GM23338 (cell line): ENCODE results near the gene SPARC. TPM values are rescaled to one million over a fixed set of nuclear protein-coding genes. Genes with fewer than 3 reads are reported as not detected.

Experiments used
- ATAC-seq: fragments of 200-7000 bp; cut with Tn5 transposase; 3 replicates; pipeline ENCODE4 v1.9.1; 2020
- DNase-seq: peaks from one replicate; pipeline ENCODE4 v3.0.0-alpha.2; 2015; ENCODE audit warnings: low spot score
- H2AFZ ChIP-seq: fragments of 200-600 bp; sonication (generic); 2 replicates; pipeline ENCODE4 v1.8.0; 2016; ENCODE audit warnings: antibody characterized with exemption, mild to moderate bottlenecking, moderate library complexity
- H3F3A ChIP-seq: fragments of 200-600 bp; sonication (generic); replicated peaks from 2 replicates; pipeline ENCODE4 v1.8.0; 2017; ENCODE audit warnings: antibody characterized with exemption, mixed run types, low read depth
- H3K27ac ChIP-seq: fragments of 200-600 bp; sonication (generic); 2 replicates; pipeline ENCODE4 v1.6.1; 2016; ENCODE audit warnings: low read depth
- H3K27me3 ChIP-seq: fragments of 200-600 bp; sonication (generic); 2 replicates; pipeline ENCODE4 v1.8.0; 2016; ENCODE audit warnings: mild to moderate bottlenecking, mixed run types, moderate library complexity; ENCODE audit not compliant: insufficient read depth
- H3K36me3 ChIP-seq: fragments of 200-600 bp; sonication (generic); 2 replicates; pipeline ENCODE4 v1.8.0; 2016; ENCODE audit warnings: mild to moderate bottlenecking; ENCODE audit not compliant: insufficient read depth
- H3K4me1 ChIP-seq: fragments of 200-600 bp; sonication (generic); 2 replicates; pipeline ENCODE4 v1.8.0; 2016; ENCODE audit warnings: mild to moderate bottlenecking, moderate library complexity; ENCODE audit not compliant: insufficient read depth
- H3K4me2 ChIP-seq: fragments of 200-600 bp; sonication (generic); 2 replicates; pipeline ENCODE4 v1.7.1; 2017; ENCODE audit warnings: mixed run types
- H3K4me3 ChIP-seq: fragments of 200-600 bp; sonication (generic); 2 replicates; pipeline ENCODE4 v1.6.1; 2016; ENCODE audit warnings: mixed run types
- H3K79me2 ChIP-seq: fragments of 200-600 bp; sonication (generic); replicated peaks from 2 replicates; pipeline ENCODE4 v1.8.0; 2017; ENCODE audit warnings: mild to moderate bottlenecking; ENCODE audit not compliant: insufficient read depth
- H3K9me2 ChIP-seq: fragments of 200-600 bp; sonication (generic); 2 replicates; pipeline ENCODE4 v1.8.0; 2017; ENCODE audit not compliant: insufficient read depth
- H4K20me1 ChIP-seq: fragments of 200-600 bp; sonication (generic); replicated peaks from 2 replicates; pipeline ENCODE4 v1.8.0; 2017; ENCODE audit warnings: mild to moderate bottlenecking; ENCODE audit not compliant: insufficient read depth
- H3K27ac Mint-ChIP-seq: 2 replicates; pipeline ENCODE4 v1.8.0; 2020; ENCODE audit warnings: inconsistent platforms, mild to moderate bottlenecking, moderate library complexity, mixed read lengths
- H3K27me3 Mint-ChIP-seq: 3 replicates; pipeline ENCODE4 v1.8.0; 2022; ENCODE audit warnings: low read depth, mild to moderate bottlenecking, moderate library complexity, mixed read lengths, inconsistent platforms; ENCODE audit not compliant: insufficient read depth, poor library complexity
- H3K36me3 Mint-ChIP-seq: 3 replicates; pipeline ENCODE4 v1.8.0; 2021; ENCODE audit warnings: low read depth, mild to moderate bottlenecking, inconsistent platforms, moderate library complexity, mixed read lengths
- H3K4me1 Mint-ChIP-seq: 3 replicates; pipeline ENCODE4 v1.8.0; 2020; ENCODE audit warnings: mild to moderate bottlenecking, inconsistent platforms, mixed read lengths
- H3K4me3 Mint-ChIP-seq: 3 replicates; pipeline ENCODE4 v1.8.0; 2021; ENCODE audit warnings: moderate library complexity, mild to moderate bottlenecking, inconsistent platforms, mixed read lengths
- H3K9me3 Mint-ChIP-seq: 3 replicates; pipeline ENCODE4 v1.8.0; 2020; ENCODE audit warnings: moderate library complexity, mild to moderate bottlenecking, inconsistent platforms, mixed read lengths
- CREB1 ChIP-seq: fragments of 250-450 bp; sonication (Bioruptor Pico); IDR thresholded peaks from 2 replicates; pipeline ENCODE4 v1.5.0; 2020; ENCODE audit warnings: low read depth, mild to moderate bottlenecking, moderate library complexity
- CTCF ChIP-seq, 2 experiments: fragments of 200-600 bp in 1 of 2; sonication (generic) in 1 of 2; conservative IDR thresholded peaks; 2 replicates each; pipeline versions ENCODE4 v1.5.1 to v1.6.1; 2016 to 2017; ENCODE audit warnings: antibody characterized with exemption in 2 of 2, low read depth in 2 of 2, mild to moderate bottlenecking in 2 of 2, moderate library complexity in 1 of 2
- ETS1 ChIP-seq: IDR thresholded peaks from 2 replicates; pipeline ENCODE4 v1.6.1; 2016; ENCODE audit warnings: antibody characterized with exemption
- EZH2 ChIP-seq: fragments of 200-600 bp; sonication (generic); IDR thresholded peaks from one replicate; pipeline ENCODE4 v1.8.0; 2017; ENCODE audit warnings: antibody characterized with exemption, mild to moderate bottlenecking, low read depth; ENCODE audit not compliant: unreplicated experiment
- EZH2phosphoT487 ChIP-seq: fragments of 200-600 bp; sonication (generic); IDR thresholded peaks from one replicate; pipeline ENCODE4 v1.8.1; 2018; ENCODE audit warnings: antibody characterized with exemption; ENCODE audit not compliant: unreplicated experiment
- JUNB ChIP-seq: IDR thresholded peaks from one replicate; pipeline ENCODE4 v1.6.1; 2016; ENCODE audit warnings: antibody characterized with exemption; ENCODE audit not compliant: unreplicated experiment
- NANOG ChIP-seq: IDR thresholded peaks from 2 replicates; pipeline ENCODE4 v1.6.1; 2016; ENCODE audit warnings: antibody characterized with exemption, borderline replicate concordance
- POLR2AphosphoS5 ChIP-seq: IDR thresholded peaks from 2 replicates; pipeline ENCODE4 v1.6.1; 2016; ENCODE audit warnings: antibody characterized with exemption, low read depth
- REST ChIP-seq: IDR thresholded peaks from one replicate; pipeline ENCODE4 v1.6.1; 2018; ENCODE audit warnings: antibody characterized with exemption; ENCODE audit not compliant: unreplicated experiment
- STAT1 ChIP-seq: IDR thresholded peaks from one replicate; pipeline ENCODE4 v1.6.1; 2016; ENCODE audit warnings: antibody characterized with exemption; ENCODE audit not compliant: unreplicated experiment
- ZNF114 ChIP-seq: fragments of 250-450 bp; sonication (Bioruptor Pico); IDR thresholded peaks from 2 replicates; pipeline ENCODE4 v1.5.0; 2020; ENCODE audit warnings: mild to moderate bottlenecking, moderate library complexity
- ZNF331 ChIP-seq: fragments of 250-450 bp; sonication (Bioruptor Pico); IDR thresholded peaks from 2 replicates; pipeline ENCODE4 v1.5.0; 2020; ENCODE audit warnings: low read depth, mild to moderate bottlenecking, moderate library complexity
- ZNF462 ChIP-seq: fragments of 250-450 bp; sonication (Bioruptor Pico); IDR thresholded peaks from 2 replicates; pipeline ENCODE4 v1.5.0; 2020; ENCODE audit warnings: mild to moderate bottlenecking, moderate library complexity
- polyA plus RNA-seq: library from polyadenylated mRNA; unstranded; fragments of >200 nt; fragmentation: Nextera tagmentation; extraction: Ambion mirVana; gene quantifications from 2 replicates; pipeline ENCODE4 v1.2.1, GENCODE V29; 2016
- total RNA-seq: library from RNA; depleted of rRNA; stranded (reverse); fragments of >200 nt; shearing (Covaris generic); gene quantifications from 2 replicates; pipeline ENCODE4 v1.2.3, GENCODE V29; 2014

Gene SPARC
- total and polyA plus RNA-seq, 2 experiments from 2014 or later, result 218 to 225 TPM

GRCh38 chr5:151661968-151662732, 24.6 kb downstream of the SPARC start:
- DNase-seq, result no peak
- Histone ChIP-seq H4K20me1 (no peaks in the 10 kb centered on the region), H3K4me1 (no peaks in the 10 kb centered on the region), H3K4me2 (no peak overlapping the region), H3K4me3 (no peak overlapping the region), H3K36me3 (0 out of 2 replicates have a peak, but pooled peaks cover 15% of the 10 kb centered on the region), H3K9me2 (no peaks in the 10 kb centered on the region), H3K79me2 (no peaks in the 10 kb centered on the region), H3K27ac (no peak overlapping the region), H3K27me3 (no peaks in the 10 kb centered on the region), H2AFZ (no peak overlapping the region), H3F3A (no peaks in the 10 kb centered on the region)
- Mint-ChIP-seq H3K27me3 (peaks cover 6% of the 10 kb centered on the region), H3K27ac (no peak overlapping the region), H3K4me3 (no peak overlapping the region), H3K36me3 (peaks cover 46% of the 10 kb centered on the region), H3K4me1 (peaks cover 11% of the 10 kb centered on the region), H3K9me3 (no peaks in the 10 kb centered on the region)
- TF ChIP-seq EZH2phosphoT487 (no peak), ZNF462 (CRISPR knock-in tag) (no peak), ZNF114 (CRISPR knock-in tag) (no peak), EZH2 (no peak), ZNF331 (CRISPR knock-in tag) (no peak), NANOG (no peak), REST (no peak), CTCF (conservative IDR thresholded peaks at IDR 0.05; ENCODE audit: low read depth in 2 of 2) (no peak), JUNB (no peak), STAT1 (no peak), POLR2AphosphoS5 (no peak), CREB1 (CRISPR knock-in tag) (no peak), ETS1 (no peak)
- ATAC-seq, result no peak
